Astrocyte (in vitro differentiated cells and primary cell): ENCODE results near the gene TMEM272. TPM values are rescaled to one million over a fixed set of nuclear protein-coding genes. Genes with fewer than 3 reads are reported as not detected.

Experiments used
- DNase-seq: peaks from one replicate; pipeline ENCODE4 v3.0.0-alpha.2; 2010; ENCODE audit warnings: low read depth
- FAIRE-seq: peaks from 2 replicates; lab custom pipeline; 2011; peaks lifted over from hg19 to GRCh38; lab: Jason Lieb, UNC
- H2AFZ ChIP-seq: 2 replicates; pipeline ENCODE4 v1.6.0; 2012; ENCODE audit warnings: low read depth, low read length, inconsistent platforms
- H3K27ac ChIP-seq: 2 replicates; pipeline ENCODE4 v1.5.1; 2011; ENCODE audit warnings: low read depth, low read length, inconsistent platforms
- H3K27me3 ChIP-seq: 2 replicates; pipeline ENCODE4 v1.6.0; 2011; ENCODE audit warnings: low read length, inconsistent platforms; ENCODE audit not compliant: insufficient read depth
- H3K36me3 ChIP-seq: 2 replicates; pipeline ENCODE4 v1.5.1; 2011; ENCODE audit warnings: low read length, inconsistent platforms; ENCODE audit not compliant: insufficient read depth
- H3K4me1 ChIP-seq: 2 replicates; pipeline ENCODE4 v1.5.1; 2011; ENCODE audit warnings: low read length, inconsistent platforms; ENCODE audit not compliant: insufficient read depth
- H3K4me2 ChIP-seq: 2 replicates; pipeline ENCODE4 v1.6.0; 2012; ENCODE audit warnings: low read length, inconsistent platforms
- H3K4me3 ChIP-seq: 2 replicates; pipeline ENCODE4 v1.5.1; 2011; ENCODE audit warnings: low read depth, mild to moderate bottlenecking, low read length, inconsistent platforms; ENCODE audit not compliant: insufficient read depth
- H3K79me2 ChIP-seq: 2 replicates; pipeline ENCODE4 v1.6.0; 2012; ENCODE audit warnings: mild to moderate bottlenecking, low read length, inconsistent platforms; ENCODE audit not compliant: insufficient read depth
- H3K9ac ChIP-seq: 2 replicates; pipeline ENCODE4 v1.6.0; 2012; ENCODE audit warnings: mild to moderate bottlenecking, low read length, inconsistent platforms
- H3K9me3 ChIP-seq: 2 replicates; pipeline ENCODE4 v1.5.1; 2012; ENCODE audit warnings: low read depth, mild to moderate bottlenecking, low read length, inconsistent platforms; ENCODE audit not compliant: insufficient read depth
- H4K20me1 ChIP-seq: 2 replicates; pipeline ENCODE4 v1.6.0; 2012; ENCODE audit warnings: low read length, inconsistent platforms; ENCODE audit not compliant: insufficient read depth
- H3K27ac Mint-ChIP-seq: one replicate; pipeline ENCODE4 v1.8.0; 2021; ENCODE audit warnings: mild to moderate bottlenecking, mixed read lengths; ENCODE audit not compliant: unreplicated experiment
- H3K27me3 Mint-ChIP-seq: one replicate; pipeline ENCODE4 v1.8.0; 2021; ENCODE audit warnings: low read depth, mixed read lengths; ENCODE audit not compliant: unreplicated experiment
- H3K36me3 Mint-ChIP-seq: one replicate; pipeline ENCODE4 v1.8.0; 2021; ENCODE audit warnings: low read depth, mixed read lengths; ENCODE audit not compliant: unreplicated experiment
- H3K4me1 Mint-ChIP-seq: one replicate; pipeline ENCODE4 v1.8.0; 2021; ENCODE audit warnings: low read depth, mixed read lengths; ENCODE audit not compliant: unreplicated experiment
- H3K4me3 Mint-ChIP-seq: one replicate; pipeline ENCODE4 v1.8.0; 2021; ENCODE audit warnings: mild to moderate bottlenecking, moderate library complexity, mixed read lengths; ENCODE audit not compliant: unreplicated experiment
- H3K9me3 Mint-ChIP-seq: one replicate; pipeline ENCODE4 v1.8.0; 2021; ENCODE audit warnings: mild to moderate bottlenecking, mixed read lengths; ENCODE audit not compliant: unreplicated experiment
- CTCF ChIP-seq: IDR thresholded peaks from 2 replicates; pipeline ENCODE4 v1.5.1; 2011; ENCODE audit warnings: low read depth, mild to moderate bottlenecking, inconsistent platforms, low read length, moderate library complexity; ENCODE audit not compliant: insufficient read depth
- EZH2 ChIP-seq: IDR thresholded peaks from 2 replicates; pipeline ENCODE4 v1.6.1; 2012; ENCODE audit warnings: mild to moderate bottlenecking, low read length, inconsistent platforms; ENCODE audit not compliant: insufficient read depth
- total RNA-seq: library from RNA; stranded (reverse); gene quantifications from 2 replicates; pipeline ENCODE4 v1.2.1, GENCODE V29; 2021

Gene TMEM272
- total RNA-seq, 1 donor from 2014 or later: 0.05 TPM

GRCh38 chr13:51784097-51784496, 60.9 kb downstream of the TMEM272 start:
- no peak overlapping the region for H3K27ac Mint-ChIP-seq
- peaks cover under 1% of the 10 kb centered on the region for H3K36me3 Mint-ChIP-seq

GRCh38 chr13:51783428-51784094, 61.4 kb downstream of the TMEM272 start:
- H3K27ac ChIP-seq: no peak overlapping the region
- H2AFZ ChIP-seq: no peak overlapping the region
- Mint-ChIP-seq H3K9me3 (no peaks in the 10 kb centered on the region), H3K4me1 (peaks cover 5% of the 10 kb centered on the region), H3K27me3 (peaks cover 2% of the 10 kb centered on the region), H3K4me3 (no peak overlapping the region), H3K27ac (no peak overlapping the region), H3K36me3 (peaks cover 3% of the 10 kb centered on the region)
- H3K9me3 ChIP-seq: no peaks in the 10 kb centered on the region
- no peaks in the 10 kb centered on the region for H4K20me1 ChIP-seq
- no peak overlapping the region for H3K4me2 ChIP-seq
- FAIRE-seq (no peak), DNase-seq (no peak)
- TF ChIP-seq CTCF (no peak), EZH2 (no peak)
- H3K4me1 ChIP-seq: no peaks in the 10 kb centered on the region
- H3K79me2 ChIP-seq: no peaks in the 10 kb centered on the region
- H3K27me3 ChIP-seq: no peaks in the 10 kb centered on the region
- H3K4me3 ChIP-seq: no peak overlapping the region
- no peaks in the 10 kb centered on the region for H3K36me3 ChIP-seq
- no peak overlapping the region for H3K9ac ChIP-seq

More at GRCh38 chr13:51784097-51784496, 60.9 kb downstream of the TMEM272 start:
- Histone ChIP-seq H4K20me1 (no peaks in the 10 kb centered on the region), H3K79me2 (no peaks in the 10 kb centered on the region), H3K36me3 (no peaks in the 10 kb centered on the region), H3K4me2 (no peak overlapping the region), H3K4me3 (no peak overlapping the region), H3K9ac (no peak overlapping the region), H3K27ac (no peak overlapping the region), H3K27me3 (no peaks in the 10 kb centered on the region), H2AFZ (no peak overlapping the region), H3K4me1 (no peaks in the 10 kb centered on the region), H3K9me3 (no peaks in the 10 kb centered on the region)
- Mint-ChIP-seq H3K4me3 (no peak overlapping the region), H3K9me3 (no peaks in the 10 kb centered on the region), H3K4me1 (peaks cover 5% of the 10 kb centered on the region), H3K27me3 (peaks cover 2% of the 10 kb centered on the region)
- DNase-seq: no peak
- FAIRE-seq: no peak
- TF ChIP-seq EZH2: no peak
- TF ChIP-seq CTCF: no peak

- H3K9me3 ChIP-seq: no peaks in the 10 kb centered on the region
- no peaks in the 10 kb centered on the region for H3K79me2 ChIP-seq
- no peak for TF ChIP-seq CTCF
- no peak for TF ChIP-seq EZH2
- H2AFZ ChIP-seq: no peak overlapping the region
- Mint-ChIP-seq H3K36me3 (peaks cover 3% of the 10 kb centered on the region), H3K4me1 (peaks cover 5% of the 10 kb centered on the region), H3K4me3 (no peak overlapping the region), H3K27ac (no peak overlapping the region), H3K9me3 (no peaks in the 10 kb centered on the region), H3K27me3 (peaks cover 2% of the 10 kb centered on the region)
- H3K27me3 ChIP-seq: no peaks in the 10 kb centered on the region
- no peaks in the 10 kb centered on the region for H4K20me1 ChIP-seq
- H3K4me1 ChIP-seq: no peaks in the 10 kb centered on the region
- no peak for DNase-seq
- no peaks in the 10 kb centered on the region for H3K36me3 ChIP-seq
- no peak for FAIRE-seq
- no peak overlapping the region for H3K9ac ChIP-seq
- no peak overlapping the region for H3K4me3 ChIP-seq
- no peak overlapping the region for H3K4me2 ChIP-seq
- H3K27ac ChIP-seq: no peak overlapping the region
Observed at GRCh38 chr13:51782026-51782710, 62.8 kb downstream of the TMEM272 start.
